CD4-positive, alpha-beta T cell treated with Interferon gamma for 1 hour (primary cell): ENCODE measurements around the gene CSF2.
"Not testable (repeated sequence)": the region's sequence is repeated elsewhere in the genome, so short reads cannot be mapped to it uniquely, and the experiment has no call there.

Source experiments
- DNase-seq: peaks from one replicate; pipeline ENCODE4 v3.0.0-alpha.2; 2020

CSF2 gene

GRCh38 chr5:132094393-132095076, 20.9 kb downstream of the CSF2 start:
- DNase-seq: no peak

- DNase-seq: no peak
These were observed 21.5 kb downstream of the CSF2 start for GRCh38 chr5:132095077-132095410.

- DNase-seq: no peak
These were observed 21.9 kb downstream of the CSF2 start for GRCh38 chr5:132095424-132095972.

- no peak for DNase-seq
These were observed 23.3 kb downstream of the CSF2 start for GRCh38 chr5:132096904-132097303.

- DNase-seq: no peak
These were observed 24.6 kb downstream of the CSF2 start for GRCh38 chr5:132098151-132098594.

- DNase-seq: no peak
These were observed 25.0 kb downstream of the CSF2 start for GRCh38 chr5:132098621-132099020.

GRCh38 chr5:132099076-132099748, 25.6 kb downstream of the CSF2 start:
- DNase-seq: peak; percentile 18

- no peak for DNase-seq
These were observed 26.3 kb downstream of the CSF2 start for GRCh38 chr5:132099905-132100304.

GRCh38 chr5:132100672-132101261, 27.2 kb downstream of the CSF2 start:
- no peak for DNase-seq

- no peak for DNase-seq
These were observed 27.8 kb downstream of the CSF2 start for GRCh38 chr5:132101385-132101880.

- DNase-seq: no peak
These were observed 28.6 kb downstream of the CSF2 start for GRCh38 chr5:132102101-132102701.

GRCh38 chr5:132102944-132103331, 29.3 kb downstream of the CSF2 start:
- DNase-seq: no peak

GRCh38 chr5:132103332-132103951, 29.9 kb downstream of the CSF2 start:
- DNase-seq: peak; percentile 80

- no peak for DNase-seq
These were observed 30.4 kb downstream of the CSF2 start for GRCh38 chr5:132103969-132104391.

- DNase-seq: no peak
These were observed 31.0 kb downstream of the CSF2 start for GRCh38 chr5:132104556-132104955.

GRCh38 chr5:132105688-132106087, 32.1 kb downstream of the CSF2 start:
- no peak for DNase-seq

- DNase-seq: not testable (repeated sequence)
These were observed 34.9 kb downstream of the CSF2 start for GRCh38 chr5:132108495-132108894.

GRCh38 chr5:132108957-132109356, 35.4 kb downstream of the CSF2 start:
- not testable (repeated sequence) for DNase-seq

GRCh38 chr5:132109494-132110053, 36.0 kb downstream of the CSF2 start:
- DNase-seq: no peak

- no peak for DNase-seq
These were observed 36.6 kb downstream of the CSF2 start for GRCh38 chr5:132110195-132110594.

GRCh38 chr5:132110930-132111329, 37.3 kb downstream of the CSF2 start:
- DNase-seq: no peak

GRCh38 chr5:132112111-132112510, 38.5 kb downstream of the CSF2 start:
- no peak for DNase-seq
